IMR-90 (cell line): Measurements from ENCODE around the gene COL5A1. TPM values are rescaled to one million over a fixed set of nuclear protein-coding genes. Genes with fewer than 3 reads are reported as not detected.

Experiments
- ATAC-seq: fragments of 200-7000 bp; cut with Tn5 transposase; 2 replicates; pipeline ENCODE4 v1.9.1; 2020; ENCODE audit warnings: low read depth, mild to moderate bottlenecking, moderate library complexity
- BruUV-seq: library from RNA; stranded (reverse); fragments of 400-500 nt; replicated peaks from 2 replicates; lab custom pipeline; 2021; lab: Mats Ljungman, UMichigan
- CTCF ChIA-PET: fragments of 300-600 bp; formaldehyde crosslinking; extraction: SDS; loops from one replicate; lab custom pipeline; 2021; ENCODE audit warnings: antibody characterized with exemption; lab: Yijun Ruan, JAX
- POLR2A ChIA-PET: fragments of 300-600 bp; sonication (Branson Sonifier 250); formaldehyde crosslinking; loops from one replicate; lab custom pipeline; 2022; ENCODE audit warnings: antibody characterized with exemption; ENCODE audit not compliant: unreplicated experiment; lab: Charles Lee
- DNase-seq: peaks from one replicate; pipeline ENCODE4 v3.0.0; 2013
- H2AFZ ChIP-seq: replicated peaks from 2 replicates; pipeline ENCODE3; 2013; ENCODE audit warnings: low read length, mild to moderate bottlenecking; ENCODE audit not compliant: poor library complexity
- H2AK5ac ChIP-seq: 2 replicates; pipeline ENCODE4 v1.6.1; 2013; ENCODE audit warnings: low read depth, low read length, inconsistent platforms
- H2AK9ac ChIP-seq: replicated peaks from 2 replicates; pipeline ENCODE3; 2013; ENCODE audit warnings: mild to moderate bottlenecking, low read depth, low read length, moderate library complexity; ENCODE audit not compliant: poor library complexity
- H2BK120ac ChIP-seq: 2 replicates; pipeline ENCODE4 v1.6.1; 2013; ENCODE audit warnings: low read depth, low read length, inconsistent platforms
- H2BK15ac ChIP-seq: 3 replicates; pipeline ENCODE4 v1.6.1; 2013; ENCODE audit warnings: low read depth, low read length, inconsistent platforms
- H2BK20ac ChIP-seq: 2 replicates; pipeline ENCODE4 v1.6.1; 2013; ENCODE audit warnings: low read depth, mild to moderate bottlenecking, inconsistent platforms, low read length, moderate library complexity
- H2BK5ac ChIP-seq: 2 replicates; pipeline ENCODE4 v1.6.1; 2013; ENCODE audit warnings: mild to moderate bottlenecking, low read depth, low read length, inconsistent platforms; ENCODE audit not compliant: poor library complexity, severe bottlenecking
- H3K14ac ChIP-seq: replicated peaks from 2 replicates; pipeline ENCODE4 v1.6.1; 2013; ENCODE audit warnings: low read depth, low read length, inconsistent platforms
- H3K18ac ChIP-seq: 2 replicates; pipeline ENCODE4 v1.6.1; 2013; ENCODE audit warnings: low read depth, low read length, control low read depth
- H3K23ac ChIP-seq: 2 replicates; pipeline ENCODE4 v1.6.1; 2013; ENCODE audit warnings: low read depth, low read length, inconsistent platforms
- H3K27ac ChIP-seq: 2 replicates; pipeline ENCODE4 v1.5.1; 2013; ENCODE audit warnings: mild to moderate bottlenecking, control low read depth, low read length; ENCODE audit not compliant: insufficient read depth
- H3K27me3 ChIP-seq: 2 replicates; pipeline ENCODE4 v1.6.1; 2013; ENCODE audit warnings: low read length; ENCODE audit not compliant: control insufficient read depth, insufficient read depth
- H3K36me3 ChIP-seq: 2 replicates; pipeline ENCODE4 v1.6.1; 2013; ENCODE audit warnings: low read length, mixed read lengths; ENCODE audit not compliant: control insufficient read depth, insufficient read depth
- H3K4ac ChIP-seq: 2 replicates; pipeline ENCODE4 v1.6.1; 2013; ENCODE audit warnings: low read depth, low read length, inconsistent platforms
- H3K4me1 ChIP-seq: 2 replicates; pipeline ENCODE4 v1.6.1; 2013; ENCODE audit warnings: low read length, mixed read lengths; ENCODE audit not compliant: control insufficient read depth, insufficient read depth
- H3K4me2 ChIP-seq: 2 replicates; pipeline ENCODE4 v1.6.1; 2013; ENCODE audit warnings: low read depth, mild to moderate bottlenecking, control low read depth, low read length, moderate library complexity
- H3K4me3 ChIP-seq: 2 replicates; pipeline ENCODE4 v1.5.1; 2013; ENCODE audit warnings: low read depth, mild to moderate bottlenecking, control low read depth, low read length, moderate library complexity; ENCODE audit not compliant: insufficient read depth
- H3K56ac ChIP-seq: 2 replicates; pipeline ENCODE4 v1.6.1; 2013; ENCODE audit warnings: low read length, inconsistent platforms; ENCODE audit not compliant: insufficient read depth; ENCODE audit errors: extremely low read depth
- H3K79me1 ChIP-seq, 2 experiments: 2 replicates each; pipeline ENCODE4 v1.6.1; 2013; ENCODE audit warnings: low read length in 2 of 2, inconsistent platforms in 1 of 2, low read depth in 1 of 2
- H3K9ac ChIP-seq: 2 replicates; pipeline ENCODE4 v1.6.1; 2013; ENCODE audit warnings: low read depth, low read length, control low read depth
- H3K9me1 ChIP-seq: 2 replicates; pipeline ENCODE4 v1.6.1; 2013; ENCODE audit warnings: low read length, inconsistent platforms; ENCODE audit not compliant: insufficient read depth
- H3K9me3 ChIP-seq: 2 replicates; pipeline ENCODE4 v1.6.1; 2013; ENCODE audit warnings: low read length; ENCODE audit not compliant: control insufficient read depth, insufficient read depth
- H4K20me1 ChIP-seq: 2 replicates; pipeline ENCODE4 v1.6.1; 2013; ENCODE audit warnings: low read length, inconsistent platforms; ENCODE audit not compliant: insufficient read depth
- H4K5ac ChIP-seq: 2 replicates; pipeline ENCODE4 v1.6.1; 2013; ENCODE audit warnings: mild to moderate bottlenecking, low read depth, low read length, control low read depth
- H4K8ac ChIP-seq, 2 experiments: 2 replicates each; pipeline ENCODE4 v1.6.1; 2013; ENCODE audit warnings: low read depth in 2 of 2, low read length in 2 of 2, control low read depth in 1 of 2, inconsistent platforms in 1 of 2
- H4K91ac ChIP-seq: 2 replicates; pipeline ENCODE4 v1.6.1; 2013; ENCODE audit warnings: low read depth, low read length, inconsistent platforms; ENCODE audit not compliant: insufficient read depth
- BHLHE40 ChIP-seq: fragments of 150-350 bp; IDR thresholded peaks from 2 replicates; pipeline ENCODE4 v1.6.1; 2016; ENCODE audit warnings: mild to moderate bottlenecking, low read depth, low read length
- CEBPB ChIP-seq: IDR thresholded peaks from 2 replicates; pipeline ENCODE4 v1.6.1; 2012; ENCODE audit warnings: low read depth, low read length, improper control_type of control experiment
- CHD1 ChIP-seq: IDR thresholded peaks from 2 replicates; pipeline ENCODE4 v1.6.1; 2012; ENCODE audit warnings: low read depth, low read length, improper control_type of control experiment
- CTCF ChIP-seq: conservative IDR thresholded peaks from 2 replicates; pipeline ENCODE4 v1.5.1; 2012; ENCODE audit warnings: mild to moderate bottlenecking, low read depth, low read length, improper control_type of control experiment
- FOS ChIP-seq: fragments of 150-350 bp; IDR thresholded peaks from 2 replicates; pipeline ENCODE4 v1.6.1; 2016; ENCODE audit warnings: low read depth, low read length
- MAFK ChIP-seq: IDR thresholded peaks from 2 replicates; pipeline ENCODE4 v1.6.1; 2012; ENCODE audit warnings: low read depth, low read length, improper control_type of control experiment
- MAZ ChIP-seq: IDR thresholded peaks from 2 replicates; pipeline ENCODE4 v1.6.1; 2012; ENCODE audit warnings: low read depth, mild to moderate bottlenecking, low read length, improper control_type of control experiment, moderate library complexity, borderline replicate concordance
- MXI1 ChIP-seq: IDR thresholded peaks from 2 replicates; pipeline ENCODE4 v1.6.1; 2012; ENCODE audit warnings: low read depth, mild to moderate bottlenecking, low read length, moderate library complexity, borderline replicate concordance
- NFE2L2 ChIP-seq: fragments of 150-350 bp; IDR thresholded peaks from 2 replicates; pipeline ENCODE4 v1.6.1; 2016; ENCODE audit warnings: low read depth, mild to moderate bottlenecking, low read length
- POLR2A ChIP-seq: IDR thresholded peaks from 2 replicates; pipeline ENCODE4 v1.6.1; 2012; ENCODE audit warnings: mild to moderate bottlenecking, low read depth, low read length
- RAD21 ChIP-seq: IDR thresholded peaks from 2 replicates; pipeline ENCODE4 v1.6.1; 2012; ENCODE audit warnings: low read length, improper control_type of control experiment
- RCOR1 ChIP-seq: IDR thresholded peaks from 2 replicates; pipeline ENCODE4 v1.6.1; 2012; ENCODE audit warnings: mild to moderate bottlenecking, low read length, improper control_type of control experiment; ENCODE audit not compliant: insufficient replicate concordance
- RFX5 ChIP-seq: IDR thresholded peaks from 2 replicates; pipeline ENCODE4 v1.8.0; 2012; ENCODE audit warnings: low read depth, mild to moderate bottlenecking, low read length, moderate library complexity
- SMC3 ChIP-seq: fragments of 150-350 bp; IDR thresholded peaks from 2 replicates; pipeline ENCODE4 v1.6.1; 2016; ENCODE audit warnings: low read depth, mild to moderate bottlenecking, antibody characterized with exemption, low read length, moderate library complexity
- WGBS, 2 experiments: methylation state at CpG; one replicate each; pipeline versions ENCODE4 v1.1.5 to v1.1.7; 2013; ENCODE audit warnings: missing lambda C conversion rate in 2 of 2; ENCODE audit not compliant: insufficient read length in 1 of 2; ENCODE audit errors: extremely low coverage in 2 of 2; 5-methylcytosine and 5-hydroxymethylcytosine counted together
- dilution Hi-C: fragments of 300-500 bp; cut with HindIII; formaldehyde crosslinking; loops from one replicate; pipeline ENCODE4 v1.14.3; 2018; ENCODE audit warnings: low sequenced_read_pairs; ENCODE audit not compliant: unreplicated experiment
- in situ Hi-C: fragments of 300-500 bp; cut with MboI; formaldehyde crosslinking; loops from 3 replicates; pipeline ENCODE4 v1.14.3; 2019; ENCODE audit warnings: low sequenced_read_pairs, inconsistent platforms, mixed read lengths
- intact Hi-C: fragments of 100-400 bp; cut with micrococcal nuclease; formaldehyde crosslinking; loops from 2 replicates; pipeline ENCODE4 v1.10.0; 2022
- polyA plus RNA-seq, 3 experiments: library from polyadenylated mRNA; depleted of rRNA; stranded (reverse); fragments of >200 nt; gene quantifications; 2 replicates each; pipeline ENCODE4 v1.2.3, GENCODE V29; 2012; ENCODE audit warnings: low replicate concordance in 1 of 3
- total RNA-seq: library from RNA; depleted of rRNA; stranded (reverse); fragments of >200 nt; gene quantifications from 2 replicates; pipeline ENCODE4 v1.2.3, GENCODE V29; 2012
- TF ChIP-seq, protein P1 (sequence below): fragments of 150-350 bp; IDR thresholded peaks from 2 replicates; pipeline ENCODE4 v1.6.1; 2017; ENCODE audit warnings: mild to moderate bottlenecking, antibody characterized with exemption, low read length, low read depth
- TF ChIP-seq, protein P2 (sequence below): fragments of 150-350 bp; IDR thresholded peaks from 2 replicates; pipeline ENCODE4 v1.6.1; 2016; ENCODE audit warnings: low read depth, mild to moderate bottlenecking, low read length, moderate library complexity, borderline replicate concordance

The COL5A1 gene
- total and polyA plus RNA-seq, 2 of the 4 experiments (the other 2 are of a cell fraction) = 19.2 to 173 TPM

DNA sequence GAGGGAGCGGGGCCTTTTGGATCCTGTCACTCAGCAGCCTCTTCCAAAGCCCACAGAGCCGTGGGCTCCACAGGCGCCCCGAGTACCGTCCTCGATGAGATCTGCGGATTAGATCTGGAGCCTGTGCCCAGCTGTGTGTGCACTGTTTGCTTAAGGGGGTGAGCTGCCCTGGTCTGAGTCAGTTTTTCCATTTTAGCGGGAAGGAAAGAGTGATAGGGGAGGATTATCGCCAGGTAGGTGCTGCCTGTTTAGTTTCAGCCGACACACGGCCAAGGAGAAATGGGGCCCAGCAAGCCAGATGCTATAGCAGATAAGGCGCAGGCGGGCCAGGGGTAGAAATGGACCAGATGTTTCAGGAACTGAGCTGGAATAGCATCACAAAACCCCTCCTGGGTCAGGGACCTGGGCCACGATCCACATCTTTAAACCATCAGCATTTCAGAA is 18.1 kb downstream of the COL5A1 start:
- H2BK20ac ChIP-seq = no peak overlapping the region
- peaks cover 42% of the 10 kb centered on the region for H3K9me1 ChIP-seq
- peaks cover 30 to 83% of the 10 kb centered on the region in 2 experiments for H3K79me1 ChIP-seq
- ChIA-PET CTCF (no interaction called here), POLR2A (no interaction called here)
- peaks cover 30% of the 10 kb centered on the region for H3K36me3 ChIP-seq
- H3K4me2 ChIP-seq = no peak overlapping the region
- H2AK9ac ChIP-seq = peak overlapping the region; percentile 15
- DNase-seq (no peak), ATAC-seq (no peak)
- no peak overlapping the region for H2BK120ac ChIP-seq
- no peak overlapping the region for H2AFZ ChIP-seq
- H3K27me3 ChIP-seq = no peaks in the 10 kb centered on the region
- H3K14ac ChIP-seq = no peak overlapping the region
- H2BK15ac ChIP-seq = no peak overlapping the region
- H3K4ac ChIP-seq = no peak overlapping the region
- no peak overlapping the region for H3K9ac ChIP-seq
- dilution Hi-C loops (no loop called here), intact Hi-C loops (loop anchor here (2.0 to 5.0 kb wide), 2 partner anchors 15 to 212 kb away; no protein-coding TSS in a partner anchor), in situ Hi-C loops (loop anchor here (10.0 kb wide), 1 partner anchor 495 kb away; the partner anchor contains the start of gene RNU6ATAC)
- H3K27ac ChIP-seq = no peak overlapping the region
- H3K9me3 ChIP-seq = no peaks in the 10 kb centered on the region
- no peak for TF ChIP-seq RCOR1
- no peak for TF ChIP-seq CHD1
- no peak for TF ChIP-seq RAD21
- TF ChIP-seq, protein P1, sequence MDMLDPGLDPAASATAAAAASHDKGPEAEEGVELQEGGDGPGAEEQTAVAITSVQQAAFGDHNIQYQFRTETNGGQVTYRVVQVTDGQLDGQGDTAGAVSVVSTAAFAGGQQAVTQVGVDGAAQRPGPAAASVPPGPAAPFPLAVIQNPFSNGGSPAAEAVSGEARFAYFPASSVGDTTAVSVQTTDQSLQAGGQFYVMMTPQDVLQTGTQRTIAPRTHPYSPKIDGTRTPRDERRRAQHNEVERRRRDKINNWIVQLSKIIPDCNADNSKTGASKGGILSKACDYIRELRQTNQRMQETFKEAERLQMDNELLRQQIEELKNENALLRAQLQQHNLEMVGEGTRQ = no peak
- TF ChIP-seq CTCF = no peak
- no peak for TF ChIP-seq SMC3
- TF ChIP-seq CEBPB = no peak
- no peak for TF ChIP-seq POLR2A
- TF ChIP-seq MAFK = no peak
- no peak for TF ChIP-seq FOS
- TF ChIP-seq MXI1 = no peak
- no peak for TF ChIP-seq NFE2L2
- TF ChIP-seq, protein P2, sequence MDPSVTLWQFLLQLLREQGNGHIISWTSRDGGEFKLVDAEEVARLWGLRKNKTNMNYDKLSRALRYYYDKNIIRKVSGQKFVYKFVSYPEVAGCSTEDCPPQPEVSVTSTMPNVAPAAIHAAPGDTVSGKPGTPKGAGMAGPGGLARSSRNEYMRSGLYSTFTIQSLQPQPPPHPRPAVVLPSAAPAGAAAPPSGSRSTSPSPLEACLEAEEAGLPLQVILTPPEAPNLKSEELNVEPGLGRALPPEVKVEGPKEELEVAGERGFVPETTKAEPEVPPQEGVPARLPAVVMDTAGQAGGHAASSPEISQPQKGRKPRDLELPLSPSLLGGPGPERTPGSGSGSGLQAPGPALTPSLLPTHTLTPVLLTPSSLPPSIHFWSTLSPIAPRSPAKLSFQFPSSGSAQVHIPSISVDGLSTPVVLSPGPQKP = no peak
- TF ChIP-seq RFX5 = no peak
- TF ChIP-seq MAZ = no peak
- no peak for TF ChIP-seq BHLHE40
- H3K23ac ChIP-seq = no peak overlapping the region
- BruUV-seq = no TSS peak
- H4K91ac ChIP-seq = no peak overlapping the region
- peaks cover 26% of the 10 kb centered on the region for H3K4me1 ChIP-seq
- H4K20me1 ChIP-seq = peaks cover 93% of the 10 kb centered on the region
- WGBS, 2 experiments = 86% methylated on average over 6 of the region's 14 CpGs; no CpG with 5 or more reads in 1 of the 2 experiments
- H4K5ac ChIP-seq = no peak overlapping the region
- no peak overlapping the region for H4K8ac ChIP-seq
- no peak overlapping the region for H2BK5ac ChIP-seq
- no peak overlapping the region for H3K18ac ChIP-seq
- no peak overlapping the region for H2AK5ac ChIP-seq
- no peak overlapping the region for H3K4me3 ChIP-seq
- H3K56ac ChIP-seq = no peak overlapping the region
